ENCODE measurements around the gene NAIF1. TPM values are rescaled to one million over a fixed set of nuclear protein-coding genes. Genes with fewer than 3 reads are reported as not detected.
"Not testable (repeated sequence)": the region's sequence is repeated elsewhere in the genome, so short reads cannot be mapped to it uniquely, and the experiment has no call there.

The NAIF1 gene
- polyA plus RNA-seq, 6 donors from 2014 or later, result 7.2 to 21.6 (median 12.3) TPM

DNA sequence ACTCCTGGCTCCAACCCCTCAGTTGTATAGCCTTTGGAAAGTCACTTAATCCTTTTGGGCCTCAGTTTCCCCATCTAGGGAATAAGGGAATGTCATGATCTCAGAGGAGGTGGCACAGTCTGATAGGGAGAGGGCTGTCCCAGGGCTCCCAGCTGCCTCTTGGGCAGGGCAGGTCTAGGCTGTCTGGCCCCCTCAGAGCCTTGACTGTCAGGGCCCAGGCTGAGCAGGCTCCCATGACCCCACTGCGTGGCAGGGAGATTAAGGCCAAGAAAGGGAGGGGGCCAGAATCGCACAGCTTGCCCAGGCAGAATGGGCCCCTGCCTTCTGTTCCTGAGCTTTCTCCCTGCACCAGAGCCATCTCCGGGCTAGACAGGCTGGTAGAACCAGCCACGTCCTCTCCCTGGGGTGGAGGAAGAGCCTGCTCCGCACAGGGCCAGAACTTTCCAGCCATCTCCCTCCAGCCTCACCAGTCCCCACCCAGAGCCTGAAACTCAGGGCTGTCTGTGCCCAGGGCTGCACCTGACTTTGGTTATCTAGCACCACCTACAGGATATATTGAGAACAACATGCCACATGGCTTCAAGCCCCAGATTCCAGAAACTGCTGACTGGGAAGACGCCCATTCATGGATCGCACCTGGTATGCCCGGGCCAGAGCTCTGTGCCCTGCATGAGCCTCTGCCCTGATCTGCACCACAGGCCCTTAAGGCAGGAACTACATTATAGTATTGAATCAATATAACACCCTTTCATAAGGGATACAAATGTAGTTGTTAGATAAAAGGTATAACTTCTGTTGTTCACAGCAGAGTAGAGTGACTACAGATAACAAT lies 32.1 kb downstream of the NAIF1 start:
- DNase-seq (peak; percentile 77), ATAC-seq (ENCODE audit: low read depth in 2 of 2) (peak; percentile 75 to 85)
- Mint-ChIP-seq H3K4me1 (peaks cover 9 to 34% (median 16%) of the 10 kb centered on the region in 3 donors), H3K9me3 (no peaks in the 10 kb centered on the region), H3K4me3 (peak overlapping the region in 2 of 8 donors; percentile 2 to 3), H3K27ac (peak overlapping the region; percentile 72 to 97 (median 83)), H3K36me3 (no peaks in the 10 kb centered on the region), H3K27me3 (no peaks in the 10 kb centered on the region)

DNA sequence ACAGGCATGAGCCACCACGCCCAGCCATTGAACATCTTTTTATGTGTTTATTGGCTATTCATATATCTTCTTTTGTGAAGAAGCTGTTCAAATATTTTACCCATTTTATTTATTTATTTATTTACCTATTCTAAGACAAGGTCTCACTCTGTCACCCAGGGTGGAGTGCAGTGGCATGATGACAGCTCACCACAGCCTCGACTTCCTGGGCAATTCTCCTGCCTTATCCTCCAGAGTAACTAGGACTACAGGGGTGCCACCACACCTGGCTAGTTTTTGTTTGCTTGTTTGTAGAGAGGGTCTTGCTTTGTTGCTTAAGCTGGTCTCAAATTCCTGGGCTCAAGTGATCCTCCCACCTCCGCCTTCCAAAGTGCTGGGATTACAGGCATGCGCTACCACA lies 33.5 kb downstream of the NAIF1 start:
- DNase-seq (no peak), ATAC-seq (ENCODE audit: low read depth in 2 of 2) (no peak)
- peak overlapping the region in 4 of 6 donors; percentile 69 to 93 (median 82) for H3K27ac Mint-ChIP-seq
- peak overlapping the region in 3 of 8 donors; percentile 26 to 86 (median 31) for H3K4me3 Mint-ChIP-seq
- H3K9me3 Mint-ChIP-seq, result no peaks in the 10 kb centered on the region
- H3K27me3 Mint-ChIP-seq, result no peaks in the 10 kb centered on the region
- H3K36me3 Mint-ChIP-seq, result no peaks in the 10 kb centered on the region
- peaks cover 13 to 45% (median 21%) of the 10 kb centered on the region in 3 donors for H3K4me1 Mint-ChIP-seq

DNA sequence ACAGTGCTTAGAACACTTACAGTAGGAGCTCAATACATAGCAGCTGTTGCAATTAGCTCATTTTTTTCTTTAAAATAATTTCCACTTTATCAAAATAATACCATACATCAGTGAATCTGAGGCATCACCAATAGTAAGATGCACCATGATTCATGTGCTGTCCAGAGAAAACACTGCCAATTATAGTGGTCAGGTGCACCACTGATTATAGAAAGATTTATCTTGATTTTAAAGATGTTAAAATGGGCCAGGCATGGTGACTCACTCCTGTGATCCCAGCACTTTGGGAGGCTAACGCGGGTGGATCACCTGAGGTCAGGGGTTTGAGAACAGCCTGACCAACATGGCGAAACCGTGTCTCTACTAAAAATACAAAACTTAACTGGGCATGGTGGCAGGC lies 39.4 kb downstream of the NAIF1 start:
- Mint-ChIP-seq H3K36me3 (no peaks in the 10 kb centered on the region), H3K4me3 (peak overlapping the region in 5 of 8 donors; percentile 35 to 81 (median 77)), H3K4me1 (peaks cover 40 to 87% (median 57%) of the 10 kb centered on the region in 3 donors), H3K27me3 (no peaks in the 10 kb centered on the region), H3K27ac (peak overlapping the region; percentile 88 to 100 (median 100)), H3K9me3 (no peaks in the 10 kb centered on the region)
- DNase-seq (no peak), ATAC-seq (ENCODE audit: low read depth in 2 of 2) (no peak)

DNA sequence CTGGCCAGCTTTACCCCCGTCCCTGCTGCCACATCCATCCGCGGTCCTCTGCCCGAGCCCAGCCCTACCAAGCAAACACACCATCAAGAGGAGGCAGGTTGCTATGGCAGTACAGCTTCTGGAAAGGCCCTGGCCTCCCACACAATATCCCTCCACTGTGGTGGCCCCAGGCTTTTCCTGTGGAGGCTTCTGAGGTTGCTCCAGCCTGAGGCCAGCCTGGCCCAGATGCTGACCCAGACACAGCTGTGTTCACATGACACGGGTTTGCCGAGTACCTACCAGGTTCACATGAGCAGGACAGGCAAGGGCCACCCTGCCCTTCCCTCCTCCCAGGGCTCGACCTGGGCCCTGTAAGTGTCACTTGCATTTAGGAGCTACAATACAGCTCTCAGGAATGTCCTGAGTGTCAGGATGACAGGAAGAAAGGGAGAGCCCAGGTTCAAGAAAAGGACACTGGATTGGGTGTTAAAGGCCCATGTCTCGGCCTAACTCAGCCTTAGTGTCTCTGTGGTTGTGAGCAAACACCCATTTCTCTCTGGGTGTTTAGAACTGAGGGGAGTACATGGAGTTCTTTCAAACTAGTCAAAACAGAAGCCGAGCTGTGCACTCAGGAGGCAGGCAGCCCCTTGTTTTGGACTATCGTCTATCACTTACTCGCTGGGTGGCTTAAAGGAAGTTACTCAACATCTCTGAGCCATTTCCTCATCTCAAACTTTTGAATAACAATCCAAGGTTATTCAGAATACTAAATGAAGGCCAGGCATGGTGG lies 40.2 kb downstream of the NAIF1 start:
- no peaks in the 10 kb centered on the region for H3K36me3 Mint-ChIP-seq
- ATAC-seq (ENCODE audit: low read depth in 2 of 2) (no peak), DNase-seq (no peak)
- no peaks in the 10 kb centered on the region for H3K9me3 Mint-ChIP-seq
- H3K27ac Mint-ChIP-seq, result peak overlapping the region; percentile 98 to 100 (median 100)
- H3K4me3 Mint-ChIP-seq, result peak overlapping the region; percentile 42 to 89 (median 70)
- H3K4me1 Mint-ChIP-seq, result peaks cover 40 to 89% (median 63%) of the 10 kb centered on the region in 3 donors
- H3K27me3 Mint-ChIP-seq, result no peaks in the 10 kb centered on the region

DNA sequence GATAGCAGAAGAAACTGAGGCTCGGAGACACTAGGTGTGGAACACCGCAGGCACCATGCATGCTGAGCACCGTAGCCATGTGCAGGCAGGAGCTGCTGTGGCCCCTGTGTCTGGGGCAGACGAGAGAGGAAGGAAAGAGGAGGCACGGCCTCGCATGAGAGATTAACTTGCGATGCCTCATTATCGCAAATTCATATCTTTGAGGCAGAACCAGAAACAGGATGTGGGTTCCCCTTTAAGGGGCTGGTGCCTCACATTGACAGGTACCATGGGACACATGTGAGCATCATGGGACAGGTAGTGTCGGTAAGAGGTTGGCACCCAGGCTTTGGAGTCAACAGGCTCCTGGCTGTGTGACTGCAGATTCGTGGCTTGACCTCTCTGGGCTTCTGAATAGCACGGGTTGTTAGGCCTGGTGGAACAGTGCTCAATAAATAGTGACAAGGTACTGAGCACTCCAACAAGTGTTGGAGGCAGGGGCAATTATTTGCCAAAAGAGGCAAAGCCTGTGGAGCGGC lies 40.8 kb downstream of the NAIF1 start:
- no peaks in the 10 kb centered on the region for H3K36me3 Mint-ChIP-seq
- DNase-seq (peak; percentile 91), ATAC-seq (ENCODE audit: low read depth in 2 of 2) (peak; percentile 87 to 91)
- H3K27me3 Mint-ChIP-seq, result no peaks in the 10 kb centered on the region
- H3K27ac Mint-ChIP-seq, result peak overlapping the region; percentile 98 to 100 (median 100)
- peak overlapping the region; percentile 65 to 89 (median 73) for H3K4me3 Mint-ChIP-seq
- H3K4me1 Mint-ChIP-seq, result peaks cover 41 to 90% (median 65%) of the 10 kb centered on the region in 3 donors
- no peaks in the 10 kb centered on the region for H3K9me3 Mint-ChIP-seq

DNA sequence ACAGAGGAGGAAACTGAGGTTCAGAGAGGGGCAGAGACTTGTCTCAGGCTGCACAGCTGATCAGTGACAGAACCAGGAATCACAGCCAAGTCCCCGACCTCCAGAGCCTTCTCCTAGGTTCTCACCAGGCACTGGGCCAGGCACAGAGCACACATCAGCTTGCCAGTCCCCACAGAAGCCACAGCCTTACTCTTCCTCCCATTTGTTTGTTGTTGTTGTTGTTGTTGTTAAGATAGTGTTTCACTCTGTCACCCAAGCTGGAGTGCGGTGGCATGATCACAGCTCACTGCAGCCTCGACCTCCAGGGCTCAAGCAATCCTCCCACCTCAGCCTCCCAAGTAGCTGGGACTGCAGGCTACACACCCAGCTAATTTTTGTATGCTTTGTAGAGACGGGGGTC lies 41.4 kb downstream of the NAIF1 start:
- Mint-ChIP-seq H3K4me1 (peaks cover 45 to 90% (median 65%) of the 10 kb centered on the region in 3 donors), H3K27ac (peak overlapping the region; percentile 94 to 100 (median 100)), H3K4me3 (peak overlapping the region; percentile 8 to 89 (median 72)), H3K9me3 (no peaks in the 10 kb centered on the region), H3K36me3 (no peaks in the 10 kb centered on the region), H3K27me3 (no peaks in the 10 kb centered on the region)
- DNase-seq (no peak), ATAC-seq (ENCODE audit: low read depth in 2 of 2) (no peak)

DNA sequence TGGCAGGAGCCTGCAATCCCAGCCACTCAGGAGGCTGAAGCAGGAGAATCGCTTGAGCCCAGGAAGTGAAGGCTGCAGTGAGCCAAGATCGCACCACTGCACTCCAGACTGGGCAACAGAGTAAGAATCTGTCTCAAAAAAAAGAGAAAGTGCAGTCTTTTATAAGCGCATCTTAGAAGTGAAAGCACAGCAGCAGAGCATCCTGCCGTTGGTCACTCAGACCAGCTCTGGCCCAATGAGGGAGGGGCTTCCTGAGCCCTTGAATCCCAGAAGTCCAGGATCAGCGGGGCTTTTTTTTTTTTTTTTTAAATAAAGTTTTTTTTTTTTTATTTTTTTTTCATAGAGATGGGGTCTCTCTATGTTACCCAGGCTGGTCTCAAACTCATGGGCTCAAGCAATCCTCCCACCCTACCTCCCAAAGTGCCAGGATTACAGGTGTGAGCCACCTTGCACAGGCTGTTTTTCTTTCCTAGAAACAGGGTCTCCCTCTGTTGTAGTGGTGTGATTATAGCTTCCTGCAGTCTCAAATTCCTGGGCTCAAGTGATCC lies 42.3 kb downstream of the NAIF1 start:
- Mint-ChIP-seq H3K4me1 (peaks cover 45 to 88% (median 66%) of the 10 kb centered on the region in 3 donors), H3K27ac (peak overlapping the region; percentile 81 to 100 (median 99)), H3K4me3 (peak overlapping the region in 3 of 8 donors; percentile 29 to 65 (median 32)), H3K9me3 (no peaks in the 10 kb centered on the region), H3K36me3 (no peaks in the 10 kb centered on the region), H3K27me3 (no peaks in the 10 kb centered on the region)
- DNase-seq (no peak), ATAC-seq (ENCODE audit: low read depth in 2 of 2) (no peak)

DNA sequence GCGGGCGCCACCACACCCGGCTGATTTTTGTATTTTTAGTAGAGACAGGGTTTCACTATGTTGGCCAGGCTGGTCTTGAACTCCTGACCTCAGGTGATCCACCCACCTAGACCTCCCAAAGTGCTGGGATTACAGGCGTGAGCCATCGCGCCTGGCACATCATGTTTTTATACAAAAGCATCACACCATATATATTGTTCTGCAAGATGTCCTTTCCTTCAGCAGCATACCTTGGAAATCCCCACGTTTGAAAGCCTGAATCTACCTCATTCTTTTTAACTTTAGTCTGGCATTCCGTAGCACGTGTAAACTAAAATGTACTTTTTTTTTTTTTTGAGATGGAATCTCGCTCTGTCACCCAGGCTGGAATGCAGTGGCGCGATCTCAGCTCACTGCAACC lies 43.4 kb downstream of the NAIF1 start:
- not testable (repeated sequence) for ATAC-seq (ENCODE audit: low read depth in 2 of 2); H3K9me3 Mint-ChIP-seq; H3K36me3 Mint-ChIP-seq; DNase-seq; H3K27me3 Mint-ChIP-seq
- Mint-ChIP-seq H3K27ac (peak overlapping the region; percentile 79 to 100 (median 90)), H3K4me3 (peak overlapping the region in 3 of 8 donors; percentile 16 to 63 (median 20)), H3K4me1 (peaks cover 41 to 80% (median 61%) of the 10 kb centered on the region in 3 donors)

DNA sequence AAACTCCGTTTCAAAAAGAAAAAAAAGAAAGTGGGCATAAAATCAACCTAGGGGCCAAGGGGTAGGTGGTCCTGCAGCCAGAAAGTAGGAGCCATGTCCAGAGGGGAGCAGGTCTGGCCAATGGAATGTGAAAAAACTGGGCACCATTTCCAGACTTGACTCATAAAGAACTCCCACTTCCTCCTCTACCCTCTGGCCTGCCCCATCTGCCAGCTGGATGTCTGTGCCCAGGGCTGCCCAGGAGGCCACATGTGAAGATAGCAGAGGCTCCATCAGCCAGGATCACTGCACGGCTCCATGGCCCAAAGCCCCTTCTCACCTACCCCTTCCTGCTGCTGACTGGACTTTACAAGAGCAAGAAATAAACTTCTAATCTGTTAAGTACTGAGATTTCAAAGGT lies 44.2 kb downstream of the NAIF1 start:
- no peak for DNase-seq
- peak overlapping the region in 1 of 8 donors; percentile 63 for H3K4me3 Mint-ChIP-seq
- H3K36me3 Mint-ChIP-seq, result no peaks in the 10 kb centered on the region
- peaks cover 39 to 72% (median 58%) of the 10 kb centered on the region in 3 donors for H3K4me1 Mint-ChIP-seq
- no peak for ATAC-seq (ENCODE audit: low read depth in 2 of 2)
- peak overlapping the region in 4 of 6 donors; percentile 44 to 98 (median 90) for H3K27ac Mint-ChIP-seq
- no peaks in the 10 kb centered on the region for H3K27me3 Mint-ChIP-seq
- no peaks in the 10 kb centered on the region for H3K9me3 Mint-ChIP-seq

DNA sequence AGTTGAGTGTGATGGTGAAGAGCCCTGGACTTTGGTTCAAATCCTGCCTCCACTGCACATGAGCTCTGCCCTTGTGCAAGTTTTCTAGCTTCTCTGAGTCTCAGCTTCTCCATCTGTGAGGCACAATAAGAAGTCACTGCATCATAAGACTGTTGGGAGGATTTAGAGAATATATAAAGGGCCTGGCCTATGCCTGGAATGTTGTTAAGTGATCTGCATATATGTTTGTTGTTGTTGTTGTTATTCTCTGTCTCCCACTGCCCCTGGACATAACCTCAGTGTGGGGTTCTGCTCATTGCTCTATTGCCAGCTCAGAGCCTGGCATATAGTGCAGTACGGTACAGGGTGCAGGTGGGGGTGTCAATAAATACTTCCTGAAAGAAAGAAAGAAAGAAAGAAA lies 46.0 kb downstream of the NAIF1 start:
- no peaks in the 10 kb centered on the region for H3K27me3 Mint-ChIP-seq
- no peak overlapping the region for H3K4me3 Mint-ChIP-seq
- H3K27ac Mint-ChIP-seq, result peak overlapping the region; percentile 4 to 91 (median 63)
- H3K4me1 Mint-ChIP-seq, result peaks cover 30 to 57% (median 45%) of the 10 kb centered on the region in 3 donors
- H3K9me3 Mint-ChIP-seq, result no peaks in the 10 kb centered on the region
- ATAC-seq (ENCODE audit: low read depth in 2 of 2), result no peak
- H3K36me3 Mint-ChIP-seq, result no peaks in the 10 kb centered on the region
- DNase-seq, result no peak

DNA sequence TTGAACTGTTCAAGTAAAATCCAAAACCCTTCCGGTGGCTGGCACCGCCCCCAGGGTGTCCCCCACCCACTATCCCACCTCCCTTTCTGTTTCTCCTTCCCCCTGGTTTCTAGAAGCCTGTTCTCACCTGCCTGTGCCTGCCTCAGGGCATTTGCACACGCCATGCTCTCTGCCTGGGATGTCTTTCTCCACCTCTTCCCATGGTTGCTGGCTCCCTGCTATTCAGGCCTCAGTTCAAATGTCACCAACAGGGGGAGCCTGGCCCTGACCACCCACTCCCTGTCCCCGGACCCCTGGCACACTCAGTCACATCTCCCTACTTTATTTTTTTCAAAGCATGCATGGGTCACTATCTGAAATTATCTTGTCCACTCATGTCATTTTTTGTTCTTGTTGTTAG lies 46.4 kb downstream of the NAIF1 start:
- no peak for DNase-seq
- Mint-ChIP-seq H3K27ac (peak overlapping the region in 4 of 6 donors; percentile 34 to 91 (median 63)), H3K4me1 (peaks cover 26 to 53% (median 41%) of the 10 kb centered on the region in 3 donors), H3K4me3 (no peak overlapping the region), H3K9me3 (no peaks in the 10 kb centered on the region), H3K36me3 (no peaks in the 10 kb centered on the region), H3K27me3 (no peaks in the 10 kb centered on the region)
- no peak for ATAC-seq (ENCODE audit: low read depth in 2 of 2)

DNA sequence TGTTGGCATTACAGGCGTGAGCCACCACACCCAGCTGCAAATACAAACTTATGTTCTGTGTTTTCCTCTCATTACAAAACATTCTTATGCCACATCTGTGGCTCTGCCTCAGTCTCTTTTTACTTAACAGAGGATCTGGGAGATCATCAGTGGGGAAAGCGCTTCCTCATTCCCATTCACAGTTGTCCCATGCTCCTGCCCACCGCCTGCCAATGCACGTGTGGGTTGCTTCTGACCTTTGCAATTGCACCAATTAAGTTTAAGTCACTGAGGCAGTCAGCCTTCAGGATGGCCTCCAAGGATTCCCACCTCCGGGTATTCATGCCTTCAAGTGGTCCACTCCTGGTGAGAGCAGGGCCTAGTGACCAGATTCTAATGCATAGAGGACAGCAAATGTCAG lies 51.4 kb downstream of the NAIF1 start:
- no peak overlapping the region for H3K4me3 Mint-ChIP-seq
- ATAC-seq (ENCODE audit: low read depth in 2 of 2) (no peak), DNase-seq (no peak)
- H3K27me3 Mint-ChIP-seq, result no peaks in the 10 kb centered on the region
- peak overlapping the region in 1 of 6 donors; percentile 32 for H3K27ac Mint-ChIP-seq
- H3K36me3 Mint-ChIP-seq, result no peaks in the 10 kb centered on the region
- H3K9me3 Mint-ChIP-seq, result no peaks in the 10 kb centered on the region
- peaks cover 13 to 22% (median 17%) of the 10 kb centered on the region in 3 donors for H3K4me1 Mint-ChIP-seq

Data from naive B cell (primary cell).